Measurements from ENCODE around the gene SLC16A2.
A peak's percentile ranks its signal among the peaks of the same experiment; 100 is the strongest.

The SLC16A2 gene

DNA sequence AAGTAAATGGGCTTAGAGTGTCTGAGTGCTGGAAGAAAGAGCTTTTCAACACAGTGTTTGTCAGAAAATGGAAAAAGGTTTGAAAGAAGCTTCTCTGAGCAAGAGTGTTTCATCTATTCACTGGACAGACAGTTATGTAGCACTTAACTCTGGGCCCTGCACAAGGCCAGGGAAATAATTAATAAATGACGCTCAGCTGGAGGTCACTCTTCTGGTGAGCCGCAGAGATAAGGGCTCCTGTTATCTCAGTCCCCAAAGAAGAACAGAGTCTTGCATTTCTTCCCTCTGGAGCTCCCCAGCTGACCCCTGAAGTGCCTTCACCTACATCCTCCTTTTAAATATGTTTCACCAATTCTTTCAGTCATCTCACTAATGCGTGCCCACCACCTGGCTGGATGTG is 90.4 kb downstream of the SLC16A2 start:
- Histone ChIP-seq H3K9me3 (ENCODE audit: control insufficient read depth, insufficient read depth, low read depth, low read length) (no peaks in the 10 kb centered on the region), H3K4me1 (ENCODE audit: control insufficient read depth, insufficient read depth, low read length) (peaks cover 8% of the 10 kb centered on the region; the same call in 1 of the 2 replicates), H3K27ac (ENCODE audit: extremely low read depth, low read depth, low read length) (no peak overlapping the region), H3K4me3 (ENCODE audit: low read depth, low read length) (no peak overlapping the region), H3K36me3 (ENCODE audit: control insufficient read depth in 2 of 2, insufficient read depth in 1 of 2, low read length in 2 of 2) (no peaks in the 10 kb centered on the region)
- CTCF ChIA-PET = interaction anchor here (1.2 kb wide), 1 partner anchor 23 kb away, joined by 6 read pairs; no protein-coding TSS in a partner anchor
- TF ChIP-seq RBAK (tag by site-specific recombination; IDR thresholded peaks at IDR 0.05) (no peak), GLIS1 (tag by site-specific recombination; IDR thresholded peaks at IDR 0.05) (0 out of 2 replicates have a peak, but pooled peaks have one; percentile 8)
- POLR2A ChIA-PET = no interaction called here

DNA sequence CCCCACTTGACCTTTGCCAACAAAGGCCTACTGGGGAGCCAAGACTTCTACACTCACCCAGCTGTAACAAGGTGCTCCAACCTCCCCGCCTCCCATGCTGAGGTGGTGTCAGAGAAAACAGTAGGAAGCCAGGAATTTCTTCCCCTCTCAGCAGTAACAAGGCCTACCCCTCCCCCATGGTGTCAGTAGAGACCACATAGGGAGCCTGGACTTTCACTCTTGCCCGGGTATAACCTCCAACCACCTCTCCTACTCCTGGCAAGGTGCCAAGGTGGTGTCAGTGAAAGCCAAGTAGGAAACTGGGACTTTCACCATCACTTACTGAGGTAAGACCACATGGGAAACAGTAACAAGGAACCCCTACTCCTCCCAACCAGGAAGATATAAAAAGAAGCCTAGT is 93.1 kb downstream of the SLC16A2 start:
- Histone ChIP-seq H3K36me3 (ENCODE audit: control insufficient read depth in 2 of 2, insufficient read depth in 1 of 2, low read length in 2 of 2) (no peaks in the 10 kb centered on the region; a peak in 1 of 3 replicates), H3K4me1 (ENCODE audit: control insufficient read depth, insufficient read depth, low read length) (peaks cover 8% of the 10 kb centered on the region; the same call in 1 of the 2 replicates), H3K4me3 (ENCODE audit: low read depth, low read length) (no peak overlapping the region), H3K9me3 (ENCODE audit: control insufficient read depth, insufficient read depth, low read depth, low read length) (no peaks in the 10 kb centered on the region), H3K27ac (ENCODE audit: extremely low read depth, low read depth, low read length) (no peak overlapping the region)
- POLR2A ChIA-PET = no interaction called here
- CTCF ChIA-PET = interaction anchor here (0.6 to 1.5 kb wide), 4 partner anchors 10 to 129 kb away, joined by 3 to 5 read pairs (median 3); no protein-coding TSS in a partner anchor
- no peak for TF ChIP-seq BCL11A (tag by site-specific recombination; IDR thresholded peaks at IDR 0.05; ENCODE audit: low read depth)
- TF ChIP-seq ZNF350 (tag by site-specific recombination; IDR thresholded peaks at IDR 0.05) = peak; percentile 69
- TF ChIP-seq, protein P1, sequence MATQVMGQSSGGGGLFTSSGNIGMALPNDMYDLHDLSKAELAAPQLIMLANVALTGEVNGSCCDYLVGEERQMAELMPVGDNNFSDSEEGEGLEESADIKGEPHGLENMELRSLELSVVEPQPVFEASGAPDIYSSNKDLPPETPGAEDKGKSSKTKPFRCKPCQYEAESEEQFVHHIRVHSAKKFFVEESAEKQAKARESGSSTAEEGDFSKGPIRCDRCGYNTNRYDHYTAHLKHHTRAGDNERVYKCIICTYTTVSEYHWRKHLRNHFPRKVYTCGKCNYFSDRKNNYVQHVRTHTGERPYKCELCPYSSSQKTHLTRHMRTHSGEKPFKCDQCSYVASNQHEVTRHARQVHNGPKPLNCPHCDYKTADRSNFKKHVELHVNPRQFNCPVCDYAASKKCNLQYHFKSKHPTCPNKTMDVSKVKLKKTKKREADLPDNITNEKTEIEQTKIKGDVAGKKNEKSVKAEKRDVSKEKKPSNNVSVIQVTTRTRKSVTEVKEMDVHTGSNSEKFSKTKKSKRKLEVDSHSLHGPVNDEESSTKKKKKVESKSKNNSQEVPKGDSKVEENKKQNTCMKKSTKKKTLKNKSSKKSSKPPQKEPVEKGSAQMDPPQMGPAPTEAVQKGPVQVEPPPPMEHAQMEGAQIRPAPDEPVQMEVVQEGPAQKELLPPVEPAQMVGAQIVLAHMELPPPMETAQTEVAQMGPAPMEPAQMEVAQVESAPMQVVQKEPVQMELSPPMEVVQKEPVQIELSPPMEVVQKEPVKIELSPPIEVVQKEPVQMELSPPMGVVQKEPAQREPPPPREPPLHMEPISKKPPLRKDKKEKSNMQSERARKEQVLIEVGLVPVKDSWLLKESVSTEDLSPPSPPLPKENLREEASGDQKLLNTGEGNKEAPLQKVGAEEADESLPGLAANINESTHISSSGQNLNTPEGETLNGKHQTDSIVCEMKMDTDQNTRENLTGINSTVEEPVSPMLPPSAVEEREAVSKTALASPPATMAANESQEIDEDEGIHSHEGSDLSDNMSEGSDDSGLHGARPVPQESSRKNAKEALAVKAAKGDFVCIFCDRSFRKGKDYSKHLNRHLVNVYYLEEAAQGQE (tag by site-specific recombination; IDR thresholded peaks at IDR 0.05) = no peak
- no peak for TF ChIP-seq ZFP41 (tag by site-specific recombination; IDR thresholded peaks at IDR 0.05; ENCODE audit: borderline replicate concordance)
- TF ChIP-seq ZNF341 (tag by site-specific recombination; IDR thresholded peaks at IDR 0.05; ENCODE audit: low read depth) = no peak
- TF ChIP-seq ZNF558 (tag by site-specific recombination; IDR thresholded peaks at IDR 0.05) = no peak
- TF ChIP-seq, protein P2, sequence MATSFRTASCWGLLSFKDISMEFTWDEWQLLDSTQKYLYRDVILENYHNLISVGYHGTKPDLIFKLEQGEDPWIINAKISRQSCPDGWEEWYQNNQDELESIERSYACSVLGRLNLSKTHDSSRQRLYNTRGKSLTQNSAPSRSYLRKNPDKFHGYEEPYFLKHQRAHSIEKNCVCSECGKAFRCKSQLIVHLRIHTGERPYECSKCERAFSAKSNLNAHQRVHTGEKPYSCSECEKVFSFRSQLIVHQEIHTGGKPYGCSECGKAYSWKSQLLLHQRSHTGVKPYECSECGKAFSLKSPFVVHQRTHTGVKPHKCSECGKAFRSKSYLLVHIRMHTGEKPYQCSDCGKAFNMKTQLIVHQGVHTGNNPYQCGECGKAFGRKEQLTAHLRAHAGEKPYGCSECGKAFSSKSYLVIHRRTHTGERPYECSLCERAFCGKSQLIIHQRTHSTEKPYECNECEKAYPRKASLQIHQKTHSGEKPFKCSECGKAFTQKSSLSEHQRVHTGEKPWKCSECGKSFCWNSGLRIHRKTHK (tag by site-specific recombination; IDR thresholded peaks at IDR 0.05) = no peak
- TF ChIP-seq, protein P3, sequence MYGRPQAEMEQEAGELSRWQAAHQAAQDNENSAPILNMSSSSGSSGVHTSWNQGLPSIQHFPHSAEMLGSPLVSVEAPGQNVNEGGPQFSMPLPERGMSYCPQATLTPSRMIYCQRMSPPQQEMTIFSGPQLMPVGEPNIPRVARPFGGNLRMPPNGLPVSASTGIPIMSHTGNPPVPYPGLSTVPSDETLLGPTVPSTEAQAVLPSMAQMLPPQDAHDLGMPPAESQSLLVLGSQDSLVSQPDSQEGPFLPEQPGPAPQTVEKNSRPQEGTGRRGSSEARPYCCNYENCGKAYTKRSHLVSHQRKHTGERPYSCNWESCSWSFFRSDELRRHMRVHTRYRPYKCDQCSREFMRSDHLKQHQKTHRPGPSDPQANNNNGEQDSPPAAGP (tag by site-specific recombination; IDR thresholded peaks at IDR 0.05) = no peak
- no peak for TF ChIP-seq ZNF785 (tag by site-specific recombination; IDR thresholded peaks at IDR 0.05)
- no peak for TF ChIP-seq FEZF1 (tag by site-specific recombination; IDR thresholded peaks at IDR 0.05)
- TF ChIP-seq, protein P4, sequence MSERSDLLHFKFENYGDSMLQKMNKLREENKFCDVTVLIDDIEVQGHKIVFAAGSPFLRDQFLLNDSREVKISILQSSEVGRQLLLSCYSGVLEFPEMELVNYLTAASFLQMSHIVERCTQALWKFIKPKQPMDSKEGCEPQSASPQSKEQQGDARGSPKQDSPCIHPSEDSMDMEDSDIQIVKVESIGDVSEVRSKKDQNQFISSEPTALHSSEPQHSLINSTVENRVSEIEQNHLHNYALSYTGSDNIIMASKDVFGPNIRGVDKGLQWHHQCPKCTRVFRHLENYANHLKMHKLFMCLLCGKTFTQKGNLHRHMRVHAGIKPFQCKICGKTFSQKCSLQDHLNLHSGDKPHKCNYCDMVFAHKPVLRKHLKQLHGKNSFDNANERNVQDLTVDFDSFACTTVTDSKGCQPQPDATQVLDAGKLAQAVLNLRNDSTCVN (tag by site-specific recombination; optimal IDR thresholded peaks at IDR 0.05) = no peak
- peak; percentile 47; the same call in 1 of the 2 replicates for TF ChIP-seq GLIS1 (tag by site-specific recombination; IDR thresholded peaks at IDR 0.05)
- TF ChIP-seq ZNF747 (tag by site-specific recombination; IDR thresholded peaks at IDR 0.05) = no peak
- no peak for TF ChIP-seq ZNF133 (tag by site-specific recombination; IDR thresholded peaks at IDR 0.05)
- no peak for TF ChIP-seq ZFP37 (tag by site-specific recombination; IDR thresholded peaks at IDR 0.05)
- TF ChIP-seq, protein P5, sequence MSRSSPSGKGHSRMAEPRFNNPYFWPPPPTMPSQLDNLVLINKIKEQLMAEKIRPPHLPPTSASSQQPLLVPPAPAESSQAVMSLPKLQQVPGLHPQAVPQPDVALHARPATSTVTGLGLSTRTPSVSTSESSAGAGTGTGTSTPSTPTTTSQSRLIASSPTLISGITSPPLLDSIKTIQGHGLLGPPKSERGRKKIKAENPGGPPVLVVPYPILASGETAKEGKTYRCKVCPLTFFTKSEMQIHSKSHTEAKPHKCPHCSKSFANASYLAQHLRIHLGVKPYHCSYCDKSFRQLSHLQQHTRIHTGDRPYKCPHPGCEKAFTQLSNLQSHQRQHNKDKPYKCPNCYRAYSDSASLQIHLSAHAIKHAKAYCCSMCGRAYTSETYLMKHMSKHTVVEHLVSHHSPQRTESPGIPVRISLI (tag by site-specific recombination; IDR thresholded peaks at IDR 0.05) = no peak
- peak; percentile 97 for TF ChIP-seq ZIC2 (tag by site-specific recombination; IDR thresholded peaks at IDR 0.05)
- TF ChIP-seq, protein P6, sequence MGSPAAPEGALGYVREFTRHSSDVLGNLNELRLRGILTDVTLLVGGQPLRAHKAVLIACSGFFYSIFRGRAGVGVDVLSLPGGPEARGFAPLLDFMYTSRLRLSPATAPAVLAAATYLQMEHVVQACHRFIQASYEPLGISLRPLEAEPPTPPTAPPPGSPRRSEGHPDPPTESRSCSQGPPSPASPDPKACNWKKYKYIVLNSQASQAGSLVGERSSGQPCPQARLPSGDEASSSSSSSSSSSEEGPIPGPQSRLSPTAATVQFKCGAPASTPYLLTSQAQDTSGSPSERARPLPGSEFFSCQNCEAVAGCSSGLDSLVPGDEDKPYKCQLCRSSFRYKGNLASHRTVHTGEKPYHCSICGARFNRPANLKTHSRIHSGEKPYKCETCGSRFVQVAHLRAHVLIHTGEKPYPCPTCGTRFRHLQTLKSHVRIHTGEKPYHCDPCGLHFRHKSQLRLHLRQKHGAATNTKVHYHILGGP (tag by site-specific recombination; IDR thresholded peaks at IDR 0.05) = 0 out of 2 replicates have a peak, but pooled peaks have one; percentile 26
- peak; percentile 84 for TF ChIP-seq ZNF624 (tag by site-specific recombination; IDR thresholded peaks at IDR 0.05)
- no peak for TF ChIP-seq KLF7 (tag by site-specific recombination; IDR thresholded peaks at IDR 0.05; ENCODE audit: borderline replicate concordance)
- peak; percentile 80; the same call in 1 of the 2 replicates for TF ChIP-seq ZNF473 (tag by site-specific recombination; IDR thresholded peaks at IDR 0.05)
- no peak for TF ChIP-seq SP2 (tag by site-specific recombination; IDR thresholded peaks at IDR 0.05)
- no peak for TF ChIP-seq ZNF174 (tag by site-specific recombination; IDR thresholded peaks at IDR 0.05)
- TF ChIP-seq ZNF792 (tag by site-specific recombination; IDR thresholded peaks at IDR 0.05) = no peak
- peak; percentile 93 for TF ChIP-seq ZNF544 (tag by site-specific recombination; IDR thresholded peaks at IDR 0.05)

Measured in HEK293 (cell line).